ENCODE data around the gene ZNF512B.

- TF ChIP-seq CTCF (IDR thresholded peaks at IDR 0.05; ENCODE audit: low read length) (no peak), EZH2 (optimal IDR thresholded peaks at IDR 0.05; ENCODE audit: low read depth, low read length) (no peak)
Observed at GRCh38 chr20:64000906-64001305, 31.2 kb upstream of the ZNF512B start.

All from MM.1S (cell line).